OCI-LY7 (cell line): ENCODE results near the gene MYL12A.

ENCODE experiments used
- CTCF ChIP-seq: fragments of 200-600 bp; sonication (generic); conservative IDR thresholded peaks from 2 replicates; pipeline ENCODE4 v1.5.1; 2014; ENCODE audit warnings: mild to moderate bottlenecking, antibody characterized with exemption, low read length, moderate library complexity, mixed read lengths
- EZH2phosphoT487 ChIP-seq: fragments of 200-600 bp; sonication (generic); IDR thresholded peaks from 2 replicates; pipeline ENCODE4 v1.6.1; 2018; ENCODE audit warnings: low read depth, borderline replicate concordance, mild to moderate bottlenecking, mixed run types, antibody characterized with exemption, low read length, moderate library complexity, mixed read lengths

GRCh38 chr18:3235846-3236245 is 11.8 kb upstream of the MYL12A start:
- TF ChIP-seq CTCF (no peak), EZH2phosphoT487 (no peak)
